Stimulated activated naive CD4-positive, alpha-beta T cell (primary cell): Measurements from ENCODE around the gene TGDS.
"Not testable (repeated sequence)": the region's sequence is repeated elsewhere in the genome, so short reads cannot be mapped to it uniquely, and the experiment has no call there.

ENCODE experiments used
- DNase-seq, 6 experiments: peaks; one replicate each; lab custom pipeline; 2025; lab: John Stamatoyannopoulos, UW

The TGDS gene, protein sequence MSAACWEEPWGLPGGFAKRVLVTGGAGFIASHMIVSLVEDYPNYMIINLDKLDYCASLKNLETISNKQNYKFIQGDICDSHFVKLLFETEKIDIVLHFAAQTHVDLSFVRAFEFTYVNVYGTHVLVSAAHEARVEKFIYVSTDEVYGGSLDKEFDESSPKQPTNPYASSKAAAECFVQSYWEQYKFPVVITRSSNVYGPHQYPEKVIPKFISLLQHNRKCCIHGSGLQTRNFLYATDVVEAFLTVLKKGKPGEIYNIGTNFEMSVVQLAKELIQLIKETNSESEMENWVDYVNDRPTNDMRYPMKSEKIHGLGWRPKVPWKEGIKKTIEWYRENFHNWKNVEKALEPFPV

DNA sequence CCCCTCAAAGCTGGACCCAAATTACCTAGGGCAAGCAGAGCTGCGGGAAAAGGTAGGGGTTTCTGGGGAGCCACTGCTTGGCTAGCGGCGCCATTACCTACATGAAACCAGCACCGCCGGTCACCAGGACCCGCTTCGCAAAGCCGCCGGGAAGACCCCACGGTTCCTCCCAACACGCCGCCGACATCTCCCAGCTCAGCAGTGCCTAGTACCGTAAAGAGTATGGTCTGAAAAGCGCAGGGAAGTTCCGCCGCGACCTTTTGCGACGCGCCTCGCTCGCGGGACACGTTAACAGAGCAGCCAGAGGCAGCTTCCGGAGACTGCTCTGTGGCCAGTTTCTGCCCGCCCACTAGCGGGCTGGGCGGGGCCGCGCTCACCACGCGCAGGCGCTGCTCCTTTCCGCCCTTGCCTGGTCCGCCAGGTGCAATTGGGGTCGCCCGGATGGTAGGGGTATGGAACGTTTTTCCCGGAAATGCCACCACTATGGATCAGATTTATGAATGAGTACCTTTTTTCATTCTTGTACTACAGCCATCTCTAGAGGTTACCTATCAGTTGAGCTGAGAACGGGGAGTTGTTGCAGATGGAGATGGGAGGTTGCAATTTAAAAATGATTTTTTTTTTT is at the start of gene TGDS:
Gene TGDS, minus strand, starts transcription at position 203 of the 625 bp plus-strand sequence. Its CDS starts 16 bp downstream, at position 187.
- peak; percentile 73 to 85 (median 82) for DNase-seq

DNA sequence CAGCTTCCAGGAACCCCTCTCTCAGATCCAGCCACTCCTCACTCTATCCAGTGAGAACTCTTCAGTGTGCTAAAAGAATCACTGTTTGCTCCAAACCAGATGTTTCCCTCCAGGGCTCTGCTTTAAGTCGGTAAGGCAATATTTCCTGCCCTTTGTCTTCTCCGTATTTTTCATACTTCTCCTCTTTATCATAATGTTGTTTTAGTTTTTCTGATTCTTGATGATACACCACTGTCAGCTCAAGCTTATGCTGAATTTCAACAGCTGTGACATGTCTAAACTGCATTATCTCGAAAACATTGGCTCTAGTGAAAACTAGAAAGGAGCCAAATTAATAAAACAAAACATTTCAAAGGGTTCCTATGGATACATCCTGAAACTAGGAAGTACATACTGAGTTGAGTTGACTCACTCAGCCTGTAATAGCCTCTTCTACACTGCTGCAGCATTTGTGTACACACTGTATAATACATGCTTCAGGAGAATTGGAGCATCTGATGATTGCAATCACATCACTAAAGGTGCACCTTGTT is 45.5 kb upstream of the TGDS start:
- no peak for DNase-seq

DNA sequence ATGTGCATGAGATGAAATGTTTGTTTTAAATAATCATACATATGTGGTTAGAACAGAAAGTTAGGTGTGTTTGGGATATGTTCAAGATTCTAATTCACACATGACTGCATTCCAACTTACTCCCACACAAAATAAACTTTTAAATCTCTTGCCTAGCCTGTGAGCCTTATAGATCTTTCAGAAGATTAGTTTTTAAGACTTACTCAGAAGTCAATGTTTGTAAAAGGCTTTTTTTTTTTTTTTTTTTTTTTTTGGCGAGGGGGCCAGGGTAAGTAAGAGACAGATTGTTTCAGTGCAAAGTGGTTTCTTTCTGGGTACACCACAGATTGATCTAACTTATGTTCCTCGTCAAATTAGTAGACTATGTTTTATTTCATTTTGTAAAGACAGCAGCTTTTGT is 44.8 kb upstream of the TGDS start:
- no peak for DNase-seq

GRCh38 chr13:94637677-94638076 is 41.7 kb upstream of the TGDS start:
- DNase-seq, result not testable (repeated sequence)

DNA sequence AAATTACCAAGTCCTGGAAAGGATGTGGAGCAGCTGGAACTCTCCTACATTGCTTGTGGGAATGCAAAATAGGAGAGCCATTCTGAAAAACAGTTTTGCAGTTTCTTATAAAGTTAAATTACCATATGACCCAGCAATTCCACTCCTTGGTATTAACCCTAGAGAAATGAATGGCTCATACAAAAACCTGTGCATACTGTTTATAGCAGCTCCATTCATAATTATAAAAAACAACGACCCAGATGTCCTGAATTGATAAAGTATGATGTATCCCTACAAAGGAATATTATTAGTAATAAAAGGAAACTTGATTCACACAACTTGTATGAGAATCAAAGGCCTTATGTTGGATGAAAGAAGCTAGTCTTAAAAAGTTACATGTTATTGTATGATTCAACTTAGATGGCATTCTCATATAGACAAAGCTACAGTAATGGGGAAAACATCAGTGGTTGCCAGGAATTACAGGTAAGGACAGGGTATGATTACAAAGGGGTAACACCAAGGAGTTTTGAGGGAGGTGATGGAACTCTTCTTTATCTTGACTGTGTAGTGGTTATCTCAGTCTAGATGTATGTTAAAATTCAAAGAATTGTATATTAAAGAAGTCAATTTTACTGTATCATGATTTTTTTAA is 41.1 kb upstream of the TGDS start:
- no peak for DNase-seq

DNA sequence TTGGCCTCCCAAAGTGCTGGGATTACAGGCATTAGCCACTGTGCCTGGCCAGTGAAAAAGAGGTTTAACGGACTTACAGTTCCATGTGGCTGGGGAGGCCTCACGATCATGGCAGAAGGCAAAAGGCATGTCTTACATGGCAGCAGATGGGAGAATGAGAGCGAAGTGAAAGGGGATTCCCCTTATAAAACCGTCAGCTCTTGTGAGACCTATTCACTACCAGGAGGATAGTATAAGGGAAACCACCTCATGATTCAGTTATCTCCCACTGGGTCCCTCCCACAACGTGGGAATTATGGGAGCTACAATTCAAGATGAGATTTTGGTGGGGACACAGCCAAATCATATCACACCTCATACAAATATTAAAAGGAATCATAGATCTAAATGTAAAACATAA is 40.1 kb upstream of the TGDS start:
- DNase-seq, result not testable (repeated sequence)

DNA sequence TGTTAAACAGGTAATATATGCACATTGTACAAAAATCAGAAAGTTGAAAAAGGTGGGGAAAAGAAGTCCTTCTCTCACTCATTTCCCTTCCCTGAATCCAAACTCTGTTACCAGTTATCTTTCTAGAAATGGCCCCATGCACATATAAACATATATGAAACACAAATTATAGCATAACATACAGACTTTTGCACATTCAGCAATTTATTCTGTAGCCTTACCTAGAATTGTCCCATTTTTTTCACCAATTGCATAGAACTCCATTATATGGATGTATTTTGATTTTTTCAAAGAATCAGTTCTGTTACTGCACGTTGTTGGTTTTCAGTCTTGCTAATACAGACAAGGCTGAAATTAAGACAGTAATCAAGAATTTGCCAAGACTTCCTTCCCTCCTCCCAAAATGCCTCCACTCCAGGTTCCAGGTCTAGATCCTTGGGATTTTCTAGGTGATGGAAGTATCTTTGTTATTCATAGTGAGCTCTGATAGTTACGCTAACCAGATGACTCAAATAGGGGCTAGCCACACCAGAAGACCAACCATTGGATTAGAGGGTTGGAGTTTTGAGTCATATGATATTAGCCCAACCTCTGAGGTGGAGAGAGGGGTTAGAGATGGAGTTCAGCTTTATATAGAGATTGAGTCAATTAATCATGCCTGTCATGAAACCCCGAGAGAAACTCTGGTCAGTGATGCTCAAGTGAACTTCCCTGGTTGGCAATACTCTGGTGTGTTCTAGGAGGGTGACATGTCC is 36.5 kb upstream of the TGDS start:
- DNase-seq, result no peak

DNA sequence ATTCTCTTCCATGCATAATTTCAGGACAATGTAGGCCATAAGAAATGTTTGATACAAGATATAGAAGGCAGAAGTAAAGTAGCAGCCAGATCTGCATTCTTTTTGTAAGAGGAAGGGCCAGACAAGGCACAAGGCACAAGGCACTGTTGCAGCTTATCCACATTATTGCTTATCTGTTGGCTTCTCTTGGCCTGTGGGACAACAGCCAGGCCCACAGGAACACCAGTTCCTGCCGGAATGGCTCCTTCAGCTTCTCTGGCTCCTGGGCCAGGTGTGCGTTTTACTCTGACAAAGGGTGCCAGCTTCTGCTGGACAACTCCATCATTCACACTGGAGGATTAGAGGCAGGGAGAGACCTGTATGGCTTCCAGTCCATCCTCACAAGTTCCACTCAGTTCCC is 34.9 kb upstream of the TGDS start:
- DNase-seq, result no peak

DNA sequence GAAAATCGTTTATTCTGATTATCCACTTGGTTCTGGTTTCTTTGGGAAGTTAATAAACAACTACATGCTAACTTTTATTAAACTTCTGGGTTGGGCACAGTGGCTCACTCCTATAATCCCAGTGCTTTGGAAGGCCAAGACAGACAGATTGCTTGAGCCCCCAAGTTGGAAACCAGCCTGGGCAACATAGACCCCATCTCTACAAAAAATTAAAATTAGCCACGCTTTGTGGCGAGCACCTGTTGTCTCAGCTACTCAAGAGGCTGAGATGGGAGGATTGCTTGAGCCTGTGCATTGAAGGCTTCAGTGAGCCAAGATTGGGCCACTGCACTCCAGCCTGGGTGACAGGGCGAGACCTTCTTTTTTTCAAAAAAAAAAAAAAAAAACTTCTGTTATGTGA is 27.4 kb upstream of the TGDS start:
- DNase-seq, result no peak

DNA sequence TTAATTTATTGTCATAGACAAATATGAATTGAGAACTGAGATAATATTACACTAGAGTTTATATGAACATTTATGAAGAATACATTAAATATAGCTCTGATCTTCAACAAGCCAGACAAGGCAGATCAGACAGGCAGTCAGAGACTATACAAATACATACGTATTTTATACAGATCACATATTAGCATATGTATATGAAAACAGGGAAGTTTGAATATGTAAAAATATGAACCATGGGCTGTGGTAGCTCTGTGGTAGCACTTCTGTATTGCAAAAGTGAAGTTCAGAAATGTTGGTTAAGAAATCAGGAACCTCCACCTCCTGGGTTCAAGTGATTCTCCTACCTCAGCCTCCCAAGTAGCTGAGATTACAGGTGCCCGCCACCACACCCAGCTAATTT is 26.4 kb upstream of the TGDS start:
- no peak for DNase-seq

- peak in 2 of 6 experiments; percentile 13 to 24 for DNase-seq
Observed at GRCh38 chr13:94620286-94620896, 24.4 kb upstream of the TGDS start.

GRCh38 chr13:94617389-94618000 is 21.5 kb upstream of the TGDS start:
- DNase-seq, result peak in 4 of 6 experiments; percentile 10 to 67 (median 38)

- no peak for DNase-seq
Observed at GRCh38 chr13:94613051-94613450, 17.1 kb upstream of the TGDS start.

GRCh38 chr13:94612050-94612449 is 16.1 kb upstream of the TGDS start:
- no peak for DNase-seq

DNA sequence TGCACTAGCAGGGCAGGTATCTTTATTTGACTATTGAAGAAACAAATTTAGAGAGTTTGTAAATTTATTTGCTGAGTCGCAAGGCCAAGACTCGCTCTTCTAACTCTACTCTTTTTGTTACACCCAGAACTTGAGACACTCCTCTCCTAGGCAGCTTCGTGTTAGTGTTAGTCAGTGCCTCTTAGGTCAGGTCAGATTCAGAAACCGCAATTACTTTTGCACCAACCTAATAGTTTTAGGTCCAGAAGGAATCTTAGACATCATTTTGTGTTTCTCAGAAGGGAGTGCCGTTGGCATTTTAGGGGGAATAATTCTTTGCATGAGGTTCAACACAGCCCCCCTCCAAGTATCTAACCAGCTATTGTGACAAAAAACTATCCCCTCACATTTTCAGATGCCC is 14.5 kb upstream of the TGDS start:
- DNase-seq, result no peak

DNA sequence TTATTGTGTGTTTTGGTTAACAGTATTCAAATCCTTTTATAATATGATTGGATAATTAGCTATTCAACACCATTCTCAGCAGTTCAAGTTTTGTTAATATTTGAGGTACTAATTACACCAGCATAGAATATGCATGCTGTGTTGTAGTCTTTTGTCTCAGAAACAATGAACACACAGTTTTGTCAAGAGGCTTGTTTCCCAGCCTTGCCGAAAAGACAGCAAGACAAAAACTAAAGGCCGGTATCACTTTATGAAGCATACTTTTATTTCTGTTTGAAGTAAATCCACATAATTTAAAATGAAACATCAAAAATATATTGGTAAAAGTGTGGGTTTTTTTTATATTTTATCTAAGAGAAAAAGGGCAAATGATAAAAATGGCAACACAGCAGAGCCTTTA is 13.2 kb upstream of the TGDS start:
- no peak for DNase-seq

- no peak for DNase-seq
Observed at GRCh38 chr13:94608586-94608985, 12.6 kb upstream of the TGDS start.

DNA sequence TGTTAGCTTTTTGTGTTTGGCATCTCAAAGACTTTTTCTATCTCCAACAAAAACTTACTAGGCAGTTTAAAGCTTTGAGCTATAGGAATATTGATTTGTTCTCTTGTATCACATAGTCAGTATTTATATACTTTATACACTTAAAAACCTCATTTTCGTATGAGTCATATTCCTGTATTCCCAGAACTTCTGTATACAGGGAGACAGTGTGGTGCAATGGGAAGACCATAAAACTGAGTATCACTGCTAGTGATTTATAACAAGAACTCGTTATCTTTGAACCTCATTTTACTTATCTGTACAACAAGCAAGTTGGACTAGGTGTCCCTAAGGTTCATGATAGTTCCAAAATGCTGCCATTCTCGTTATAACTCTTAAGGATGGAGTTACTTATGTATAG is 12.0 kb upstream of the TGDS start:
- DNase-seq, result no peak

- DNase-seq, result no peak
Observed at GRCh38 chr13:94607056-94607455, 11.1 kb upstream of the TGDS start.

DNA sequence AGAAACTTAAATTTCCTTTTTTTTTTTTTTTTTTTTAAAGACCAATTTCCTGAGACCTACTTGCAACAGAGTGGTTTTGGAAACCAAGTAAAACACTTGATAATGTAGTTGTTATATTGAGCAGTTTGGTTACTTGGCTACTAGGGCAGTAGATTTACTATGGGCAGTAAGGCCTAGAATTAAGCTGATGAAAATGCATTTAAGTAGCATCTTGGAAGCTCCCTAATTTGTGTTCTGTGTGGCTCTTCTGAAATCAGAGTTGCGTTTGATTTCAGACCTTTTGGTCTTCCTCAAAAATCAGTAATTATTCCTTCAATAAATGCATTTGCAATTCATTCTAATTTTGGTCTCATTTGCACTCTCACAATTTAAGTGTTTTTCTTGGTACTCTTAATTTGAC is 6.5 kb upstream of the TGDS start:
- DNase-seq, result no peak
